ENCODE results near the gene ADD3. TPM values are rescaled to one million over a fixed set of nuclear protein-coding genes. Genes with fewer than 3 reads are reported as not detected.

The ADD3 gene, protein sequence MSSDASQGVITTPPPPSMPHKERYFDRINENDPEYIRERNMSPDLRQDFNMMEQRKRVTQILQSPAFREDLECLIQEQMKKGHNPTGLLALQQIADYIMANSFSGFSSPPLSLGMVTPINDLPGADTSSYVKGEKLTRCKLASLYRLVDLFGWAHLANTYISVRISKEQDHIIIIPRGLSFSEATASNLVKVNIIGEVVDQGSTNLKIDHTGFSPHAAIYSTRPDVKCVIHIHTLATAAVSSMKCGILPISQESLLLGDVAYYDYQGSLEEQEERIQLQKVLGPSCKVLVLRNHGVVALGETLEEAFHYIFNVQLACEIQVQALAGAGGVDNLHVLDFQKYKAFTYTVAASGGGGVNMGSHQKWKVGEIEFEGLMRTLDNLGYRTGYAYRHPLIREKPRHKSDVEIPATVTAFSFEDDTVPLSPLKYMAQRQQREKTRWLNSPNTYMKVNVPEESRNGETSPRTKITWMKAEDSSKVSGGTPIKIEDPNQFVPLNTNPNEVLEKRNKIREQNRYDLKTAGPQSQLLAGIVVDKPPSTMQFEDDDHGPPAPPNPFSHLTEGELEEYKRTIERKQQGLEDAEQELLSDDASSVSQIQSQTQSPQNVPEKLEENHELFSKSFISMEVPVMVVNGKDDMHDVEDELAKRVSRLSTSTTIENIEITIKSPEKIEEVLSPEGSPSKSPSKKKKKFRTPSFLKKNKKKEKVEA
- total RNA-seq: 10 to 100 TPM; 14.5 to 18.8 (median 16.6) TPM

DNA sequence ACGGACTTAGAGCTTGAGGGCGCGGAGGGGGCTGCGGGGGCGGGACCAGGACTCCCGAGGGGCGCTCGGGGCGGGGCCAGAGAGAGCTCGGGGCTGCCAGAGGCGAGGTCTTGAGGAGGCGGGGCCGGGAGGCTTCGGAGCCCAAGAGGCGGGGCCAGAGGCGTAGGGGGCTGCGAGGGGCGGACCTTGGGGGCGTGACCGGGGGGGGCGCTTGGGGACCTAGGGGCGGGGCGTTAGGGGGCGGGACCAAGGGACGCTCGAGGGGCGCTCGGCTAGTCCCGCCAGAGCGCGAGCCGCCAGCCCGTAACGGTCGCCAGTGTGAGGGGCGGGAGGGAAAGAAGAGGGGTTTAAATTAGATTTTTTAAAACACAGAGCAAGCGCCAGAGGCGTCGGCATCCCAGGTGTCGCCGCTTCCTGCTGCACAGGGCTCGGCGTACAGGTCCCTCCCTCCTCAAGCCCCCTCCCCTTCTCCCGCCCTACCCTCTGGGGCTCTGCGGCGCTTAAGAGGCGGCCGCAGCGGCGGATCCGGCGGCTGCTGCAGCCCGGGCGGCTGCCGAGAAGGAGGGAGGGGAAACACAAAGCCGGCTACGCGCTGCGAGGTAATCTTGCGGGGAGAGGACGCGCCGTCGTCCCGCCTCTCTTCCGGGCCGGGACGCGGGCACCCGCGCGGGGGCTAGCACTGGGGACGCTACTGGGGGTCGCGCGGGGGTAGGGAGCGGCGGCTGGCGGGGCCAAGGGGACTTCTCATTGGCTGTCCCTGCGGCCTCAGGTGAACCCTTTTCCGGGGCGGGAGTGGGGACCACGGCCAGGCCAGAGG lies at the start of gene ADD3:
TSS of gene ADD3 (plus strand) at position 284 of the 817 bp plus-strand sequence. CDS start 92,670 bp downstream, outside the sequence.
- H3K4me1 Mint-ChIP-seq (ENCODE audit: low read depth): peaks cover 49% of the 10 kb centered on the region
- no peaks in the 10 kb centered on the region for H3K27me3 Mint-ChIP-seq (ENCODE audit: low read depth)
- peak; percentile 90 for DNase-seq
- H3K9me3 Mint-ChIP-seq: no peaks in the 10 kb centered on the region
- ATAC-seq: peak; percentile 53 to 58
- H3K4me3 Mint-ChIP-seq: no peak within 1 kb of the TSS
- H3K36me3 Mint-ChIP-seq (ENCODE audit: insufficient read depth): no peaks in the 10 kb centered on the region

DNA sequence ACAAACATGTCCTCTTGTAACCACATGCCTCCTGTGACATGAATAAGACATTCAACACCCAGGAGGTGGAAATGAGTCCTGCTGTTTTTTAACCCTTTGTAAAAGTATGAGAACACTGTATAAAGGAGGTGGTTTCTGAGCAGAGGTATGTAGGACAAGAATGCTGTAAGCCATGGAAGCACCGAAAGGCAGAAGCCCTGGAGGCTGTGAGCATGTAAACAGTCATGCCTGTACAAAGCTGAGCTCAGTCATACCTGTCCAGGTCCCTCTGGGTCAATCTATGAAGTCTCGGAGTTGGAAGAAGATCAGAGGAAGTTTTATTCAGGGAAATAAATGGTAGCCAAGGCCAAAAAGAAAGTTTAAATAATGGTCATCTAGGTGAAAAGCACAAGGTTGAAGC lies 49.7 kb upstream of the ADD3 start:
- no peaks in the 10 kb centered on the region for H3K4me1 Mint-ChIP-seq (ENCODE audit: low read depth)
- H3K36me3 Mint-ChIP-seq (ENCODE audit: insufficient read depth): no peaks in the 10 kb centered on the region
- no peak overlapping the region for H3K4me3 Mint-ChIP-seq
- no peak for DNase-seq
- H3K9me3 Mint-ChIP-seq: no peaks in the 10 kb centered on the region
- H3K27me3 Mint-ChIP-seq (ENCODE audit: low read depth): peaks cover 2% of the 10 kb centered on the region
- ATAC-seq: no peak

DNA sequence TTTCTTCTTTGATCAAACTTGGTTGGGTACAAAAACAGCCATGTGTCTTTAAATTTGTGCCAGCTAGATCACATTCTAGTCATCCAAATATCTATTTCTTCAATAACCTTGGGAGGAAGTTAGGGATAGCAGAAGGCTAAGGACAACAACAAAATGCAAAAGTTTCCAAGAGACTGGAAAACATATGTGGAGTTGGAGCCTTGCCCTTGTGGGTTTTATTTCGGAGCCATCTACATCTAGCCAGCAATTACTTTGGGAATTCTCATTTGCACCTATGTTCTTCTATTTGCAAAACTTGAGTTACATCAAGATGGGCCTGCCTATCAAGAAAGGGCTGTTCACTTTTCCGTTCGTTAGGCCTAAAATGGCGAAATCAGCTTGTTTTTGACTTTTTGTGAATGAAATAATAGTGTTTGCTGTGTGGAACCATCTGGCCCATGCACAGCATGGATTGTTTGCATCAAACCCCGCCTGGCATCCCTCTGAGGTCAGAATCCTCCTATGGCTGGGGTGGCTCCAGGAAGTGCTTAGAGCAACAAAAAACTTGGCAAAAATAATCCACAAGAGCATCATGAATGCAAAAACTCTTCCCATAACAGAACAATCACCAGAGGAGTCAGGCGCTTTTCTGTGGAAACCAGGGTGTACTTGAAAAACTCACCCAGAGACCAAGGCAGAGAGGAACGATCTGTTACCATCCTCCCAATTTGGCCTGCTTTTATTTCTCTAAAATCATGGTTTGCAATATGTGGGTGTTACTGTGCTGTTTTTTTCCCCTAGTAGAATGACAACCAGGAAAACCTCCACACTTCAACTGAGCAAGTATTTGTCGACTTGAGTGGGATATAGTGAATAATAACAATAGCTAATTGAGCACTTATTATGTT lies 48.3 kb upstream of the ADD3 start:
- Mint-ChIP-seq H3K4me1 (ENCODE audit: low read depth) (no peaks in the 10 kb centered on the region), H3K27me3 (ENCODE audit: low read depth) (no peaks in the 10 kb centered on the region), H3K9me3 (no peaks in the 10 kb centered on the region), H3K4me3 (no peak overlapping the region), H3K36me3 (ENCODE audit: insufficient read depth) (no peaks in the 10 kb centered on the region)
- DNase-seq (no peak), ATAC-seq (no peak)

DNA sequence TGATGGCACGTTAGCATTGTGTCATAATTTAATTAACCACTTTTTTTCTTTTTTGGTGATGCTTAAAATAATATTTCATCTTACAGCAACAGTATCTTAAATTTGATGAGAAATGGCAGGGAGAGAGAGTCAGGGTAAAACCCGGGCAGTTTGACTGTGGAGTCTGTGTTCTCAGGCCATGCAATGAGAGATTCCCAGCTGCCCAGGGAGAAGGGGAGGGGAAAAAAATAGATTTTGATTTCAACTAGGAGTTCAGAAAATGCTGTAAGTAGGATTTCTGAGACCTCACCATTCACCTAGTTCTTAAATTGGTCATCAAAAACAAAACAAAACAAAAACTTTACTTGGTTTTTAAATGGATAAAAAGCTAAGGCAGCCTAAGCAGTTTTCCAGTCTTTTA lies 47.1 kb upstream of the ADD3 start:
- H3K9me3 Mint-ChIP-seq: no peaks in the 10 kb centered on the region
- H3K36me3 Mint-ChIP-seq (ENCODE audit: insufficient read depth): no peaks in the 10 kb centered on the region
- no peak overlapping the region for H3K4me3 Mint-ChIP-seq
- no peaks in the 10 kb centered on the region for H3K27me3 Mint-ChIP-seq (ENCODE audit: low read depth)
- H3K4me1 Mint-ChIP-seq (ENCODE audit: low read depth): no peaks in the 10 kb centered on the region
- DNase-seq (no peak), ATAC-seq (no peak)

DNA sequence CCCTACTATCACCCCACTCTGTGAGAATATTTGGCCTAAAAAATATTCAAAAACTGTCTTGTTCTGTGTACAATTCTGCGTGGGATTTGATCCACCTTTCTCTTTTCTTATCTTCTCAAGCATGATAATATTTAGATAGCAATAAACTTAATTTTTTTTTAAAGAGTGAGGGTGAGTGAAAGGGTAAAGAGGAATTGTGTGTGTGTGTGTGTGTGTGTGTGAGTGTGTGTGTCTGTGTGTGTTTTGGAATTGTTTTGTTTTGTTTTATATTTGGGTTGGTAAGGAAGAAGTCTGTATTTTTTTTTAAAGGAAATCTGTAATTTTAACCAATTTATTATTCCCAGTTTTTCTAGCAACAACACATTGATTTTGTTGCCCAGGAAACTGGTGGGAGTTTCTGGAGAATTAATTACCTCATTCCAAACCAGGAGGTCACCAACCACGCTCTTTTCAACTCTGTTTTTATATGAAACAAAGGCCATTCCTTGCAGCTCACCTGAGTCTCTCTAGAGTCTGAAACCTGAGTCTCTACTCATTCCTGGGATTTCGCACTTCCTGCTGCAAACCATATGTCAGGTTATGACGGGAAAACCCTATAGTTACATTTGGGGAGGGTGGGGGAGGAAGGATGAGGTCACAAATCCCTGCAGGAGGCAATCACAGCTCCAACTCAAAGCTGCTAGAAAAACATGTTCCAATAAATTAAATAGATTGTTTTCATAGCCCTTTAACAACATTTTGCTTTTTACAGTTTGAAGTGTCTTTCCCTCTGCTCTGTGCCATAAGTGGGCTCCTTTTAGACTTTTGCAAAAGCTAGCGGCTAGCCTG lies 46.4 kb upstream of the ADD3 start:
- no peak for ATAC-seq
- H3K9me3 Mint-ChIP-seq: no peaks in the 10 kb centered on the region
- H3K4me3 Mint-ChIP-seq: no peak overlapping the region

DNA sequence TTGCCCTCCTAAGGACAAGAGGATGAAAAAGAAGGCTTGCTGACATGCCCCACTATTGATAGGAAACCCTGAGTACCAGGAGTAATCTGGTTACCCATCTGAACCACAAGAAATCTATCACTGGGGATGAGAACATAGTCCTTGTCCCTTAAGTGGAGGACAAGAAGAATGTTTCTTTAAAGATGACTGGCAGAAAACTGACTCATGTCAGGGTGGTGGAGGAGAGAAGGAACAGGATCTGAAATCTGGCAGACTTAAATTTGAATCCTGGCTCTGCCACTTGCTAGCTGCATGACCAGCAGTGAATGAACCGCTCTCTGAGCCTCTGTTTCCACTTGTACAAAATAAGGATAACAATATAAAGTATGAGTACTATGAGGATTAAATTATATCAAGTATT lies 45.5 kb upstream of the ADD3 start:
- H3K4me1 Mint-ChIP-seq (ENCODE audit: low read depth): no peaks in the 10 kb centered on the region
- no peaks in the 10 kb centered on the region for H3K27me3 Mint-ChIP-seq (ENCODE audit: low read depth)
- H3K4me3 Mint-ChIP-seq: no peak overlapping the region
- no peak for ATAC-seq
- no peak for DNase-seq
- no peaks in the 10 kb centered on the region for H3K36me3 Mint-ChIP-seq (ENCODE audit: insufficient read depth)
- no peaks in the 10 kb centered on the region for H3K9me3 Mint-ChIP-seq

More for the DNA sequence above, 46.4 kb upstream of the ADD3 start:
- H3K27me3 Mint-ChIP-seq (ENCODE audit: low read depth): no peaks in the 10 kb centered on the region
- no peak for DNase-seq
- no peaks in the 10 kb centered on the region for H3K36me3 Mint-ChIP-seq (ENCODE audit: insufficient read depth)
- H3K4me1 Mint-ChIP-seq (ENCODE audit: low read depth): no peaks in the 10 kb centered on the region

DNA sequence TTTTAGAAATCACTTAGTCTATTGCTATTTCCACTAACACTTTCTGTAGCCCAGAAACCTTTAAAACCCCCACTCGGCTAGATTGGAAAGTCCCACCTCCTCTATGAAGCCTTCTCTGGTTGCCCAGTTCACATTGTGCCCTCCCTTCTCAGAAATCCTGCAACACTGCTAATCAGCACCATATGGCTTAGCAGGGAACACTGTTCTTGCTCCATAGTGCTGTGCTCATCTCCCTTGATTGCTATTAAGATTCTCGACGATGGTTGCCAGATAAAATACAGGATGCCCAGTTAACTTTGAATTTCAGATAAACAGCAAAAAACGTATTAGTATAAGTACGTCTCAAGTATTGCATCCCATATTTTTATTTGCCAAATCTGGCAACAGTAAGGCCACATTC lies 44.3 kb upstream of the ADD3 start:
- no peak for DNase-seq
- Mint-ChIP-seq H3K9me3 (no peaks in the 10 kb centered on the region), H3K36me3 (ENCODE audit: insufficient read depth) (no peaks in the 10 kb centered on the region), H3K27me3 (ENCODE audit: low read depth) (no peaks in the 10 kb centered on the region), H3K4me3 (no peak overlapping the region), H3K4me1 (ENCODE audit: low read depth) (no peaks in the 10 kb centered on the region)
- no peak for ATAC-seq

DNA sequence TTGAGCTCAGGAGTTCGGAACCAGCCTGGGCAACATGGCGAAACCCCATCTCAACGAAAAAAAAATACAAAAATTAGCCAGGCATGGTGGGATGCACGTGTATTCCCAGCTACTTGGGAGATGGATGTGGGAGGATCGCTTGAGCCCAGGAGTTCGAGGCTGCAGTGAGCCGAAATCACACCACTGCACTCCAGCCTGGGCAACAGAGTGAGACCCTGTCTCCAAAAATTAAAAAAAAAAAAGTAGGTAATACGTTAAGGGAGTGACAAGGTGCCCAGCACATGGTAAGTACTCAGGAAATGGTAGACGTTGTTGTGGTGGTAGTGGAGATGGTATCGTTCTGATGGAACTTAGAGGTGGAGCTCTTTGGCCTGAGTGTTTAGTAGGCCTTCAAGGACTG lies 43.5 kb upstream of the ADD3 start:
- no peak for ATAC-seq
- Mint-ChIP-seq H3K27me3 (ENCODE audit: low read depth) (no peaks in the 10 kb centered on the region), H3K36me3 (ENCODE audit: insufficient read depth) (no peaks in the 10 kb centered on the region), H3K9me3 (no peaks in the 10 kb centered on the region), H3K4me3 (no peak overlapping the region), H3K4me1 (ENCODE audit: low read depth) (no peaks in the 10 kb centered on the region)
- no peak for DNase-seq

DNA sequence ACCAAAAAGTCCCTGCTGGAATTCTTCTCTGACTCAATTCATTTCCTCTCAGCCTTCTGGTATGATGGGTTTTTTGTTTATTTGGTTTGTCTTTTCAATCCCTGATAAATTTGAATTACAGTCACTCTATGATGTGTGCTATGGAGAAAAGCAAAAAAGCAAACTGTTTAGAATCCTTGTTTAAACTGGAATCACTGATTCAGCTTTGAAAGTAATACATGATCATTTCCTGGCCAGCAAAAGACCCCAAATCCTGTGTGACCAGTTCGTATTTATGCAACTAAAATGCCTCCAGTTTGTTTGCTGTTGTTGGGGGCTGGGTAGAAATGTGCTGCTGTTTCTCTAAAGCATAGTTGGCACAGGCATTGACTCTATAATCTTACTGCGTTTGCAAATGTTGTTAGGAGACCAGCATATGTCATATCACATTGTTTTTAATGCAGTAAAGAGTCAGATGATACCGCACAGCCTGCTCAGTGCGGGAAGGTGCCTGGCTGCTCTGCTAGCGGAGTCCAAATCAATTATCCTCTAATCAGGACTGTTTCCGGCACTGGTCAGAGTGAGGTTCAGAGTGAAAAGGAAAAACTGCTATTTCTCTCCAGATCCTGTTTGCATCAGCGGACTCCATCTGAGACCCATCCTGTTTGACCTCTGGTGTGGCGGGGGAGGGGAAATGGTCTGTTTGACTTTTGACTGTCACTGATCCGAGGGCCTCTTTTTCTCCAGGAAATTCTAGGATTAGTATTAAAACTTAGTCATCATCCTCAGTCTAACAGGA lies 40.6 kb upstream of the ADD3 start:
- H3K4me3 Mint-ChIP-seq: no peak overlapping the region
- no peaks in the 10 kb centered on the region for H3K27me3 Mint-ChIP-seq (ENCODE audit: low read depth)
- ATAC-seq: no peak
- no peaks in the 10 kb centered on the region for H3K9me3 Mint-ChIP-seq
- H3K36me3 Mint-ChIP-seq (ENCODE audit: insufficient read depth): no peaks in the 10 kb centered on the region
- no peaks in the 10 kb centered on the region for H3K4me1 Mint-ChIP-seq (ENCODE audit: low read depth)
- no peak for DNase-seq

DNA sequence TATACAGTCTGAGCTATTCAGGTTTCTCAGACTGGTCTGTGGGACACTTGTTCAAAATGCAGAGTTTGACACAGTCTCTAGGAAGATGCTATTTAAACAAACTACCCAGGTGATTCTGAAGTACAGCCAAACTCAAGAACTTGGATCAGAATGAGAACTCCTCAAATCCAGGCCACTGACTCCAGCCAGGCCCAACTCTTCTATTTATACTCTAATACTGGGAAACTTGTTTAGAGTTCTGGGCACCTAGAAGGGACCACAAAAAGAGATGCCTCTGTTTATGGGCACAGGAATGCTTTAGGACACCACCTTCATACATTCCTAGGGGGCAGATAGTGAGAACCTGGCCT lies 40.1 kb upstream of the ADD3 start:
- ATAC-seq: no peak
- Mint-ChIP-seq H3K4me1 (ENCODE audit: low read depth) (no peaks in the 10 kb centered on the region), H3K27me3 (ENCODE audit: low read depth) (no peaks in the 10 kb centered on the region)

DNA sequence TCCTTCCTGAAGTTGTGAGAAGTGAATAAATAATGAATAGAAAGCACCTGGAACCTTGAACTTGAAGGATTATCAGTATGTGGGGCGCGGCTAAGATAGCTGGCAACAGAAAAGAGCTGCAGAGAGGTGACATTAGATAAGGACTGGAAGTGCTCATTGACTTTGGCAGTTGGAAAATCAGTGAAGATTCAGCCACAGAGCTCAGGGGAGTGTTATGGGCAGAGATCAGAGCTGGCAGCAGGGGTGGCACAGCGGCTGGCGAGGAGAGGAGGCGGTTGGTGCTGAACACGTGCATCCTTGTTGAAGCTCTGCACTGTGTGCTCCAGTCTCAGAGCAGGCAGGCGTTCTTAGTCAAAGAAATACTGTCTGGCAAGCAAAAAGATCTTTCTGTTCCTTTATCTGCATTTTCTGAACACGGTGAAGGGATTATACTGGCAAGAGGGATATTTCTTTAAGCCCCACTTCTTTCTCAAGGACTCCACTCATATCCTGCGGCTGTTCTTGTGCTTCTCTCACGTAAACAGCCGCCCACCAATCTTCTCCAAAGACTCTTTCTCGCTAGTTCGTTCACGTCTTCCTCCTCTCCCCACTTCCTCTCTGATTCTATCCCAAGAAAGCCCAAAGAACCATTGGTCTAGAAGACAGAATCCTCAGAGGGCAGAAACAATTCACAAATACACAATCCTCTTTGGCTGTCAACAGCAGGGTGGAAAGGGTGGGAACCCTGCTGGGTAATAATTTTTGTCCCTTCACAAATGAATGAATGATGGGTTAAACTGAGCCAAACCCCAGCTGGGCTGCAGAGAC lies 38.6 kb upstream of the ADD3 start:
- Mint-ChIP-seq H3K9me3 (no peaks in the 10 kb centered on the region), H3K4me3 (no peak overlapping the region), H3K36me3 (ENCODE audit: insufficient read depth) (no peaks in the 10 kb centered on the region), H3K4me1 (ENCODE audit: low read depth) (no peaks in the 10 kb centered on the region), H3K27me3 (ENCODE audit: low read depth) (no peaks in the 10 kb centered on the region)
- ATAC-seq (no peak), DNase-seq (no peak)

More for the DNA sequence above, 40.1 kb upstream of the ADD3 start:
- no peak for DNase-seq
- H3K4me3 Mint-ChIP-seq: no peak overlapping the region
- H3K36me3 Mint-ChIP-seq (ENCODE audit: insufficient read depth): no peaks in the 10 kb centered on the region
- H3K9me3 Mint-ChIP-seq: no peaks in the 10 kb centered on the region

DNA sequence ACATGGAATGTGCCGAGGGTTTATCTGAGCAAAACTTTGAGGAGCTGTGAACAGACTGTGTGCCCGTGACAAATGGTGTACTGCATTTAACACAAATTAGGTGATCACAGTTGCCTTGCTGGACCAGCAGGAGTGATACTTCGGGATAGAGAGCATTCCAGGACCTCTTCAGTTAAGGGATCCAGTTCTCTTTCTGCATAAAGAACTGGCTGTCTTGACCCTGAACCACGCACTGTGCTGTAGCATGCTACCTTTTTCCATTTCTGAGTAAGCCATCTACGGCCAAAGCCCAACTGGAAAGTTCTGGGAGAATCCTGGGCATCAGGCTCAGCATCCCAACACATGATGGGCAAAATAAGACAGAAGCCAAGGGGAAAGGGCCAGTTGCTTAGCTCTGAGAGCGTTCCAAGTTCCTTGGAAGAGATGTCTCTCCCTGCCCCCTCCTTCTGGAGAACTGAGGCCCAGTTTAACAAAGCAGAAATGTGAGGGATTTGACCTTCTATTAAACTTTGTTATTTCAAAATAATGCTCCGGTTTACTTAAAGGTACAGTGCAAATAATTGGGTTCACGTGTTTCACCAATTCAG lies 37.9 kb upstream of the ADD3 start:
- ATAC-seq (no peak), DNase-seq (no peak)
- Mint-ChIP-seq H3K9me3 (no peaks in the 10 kb centered on the region), H3K36me3 (ENCODE audit: insufficient read depth) (no peaks in the 10 kb centered on the region), H3K4me1 (ENCODE audit: low read depth) (no peaks in the 10 kb centered on the region), H3K27me3 (ENCODE audit: low read depth) (no peaks in the 10 kb centered on the region), H3K4me3 (no peak overlapping the region)

Data from activated T-cell treated with anti-CD3 and anti-CD28 coated beads, Interleukin-2, amount 50 U/mL, for 4 hours (primary cell).